ENCODE data around the gene RPS8.
A peak's percentile ranks its signal among the peaks of the same experiment; 100 is the strongest.
"Not testable (repeated sequence)": the region's sequence is repeated elsewhere in the genome, so short reads cannot be mapped to it uniquely, and the experiment has no call there.

RPS8 gene

DNA sequence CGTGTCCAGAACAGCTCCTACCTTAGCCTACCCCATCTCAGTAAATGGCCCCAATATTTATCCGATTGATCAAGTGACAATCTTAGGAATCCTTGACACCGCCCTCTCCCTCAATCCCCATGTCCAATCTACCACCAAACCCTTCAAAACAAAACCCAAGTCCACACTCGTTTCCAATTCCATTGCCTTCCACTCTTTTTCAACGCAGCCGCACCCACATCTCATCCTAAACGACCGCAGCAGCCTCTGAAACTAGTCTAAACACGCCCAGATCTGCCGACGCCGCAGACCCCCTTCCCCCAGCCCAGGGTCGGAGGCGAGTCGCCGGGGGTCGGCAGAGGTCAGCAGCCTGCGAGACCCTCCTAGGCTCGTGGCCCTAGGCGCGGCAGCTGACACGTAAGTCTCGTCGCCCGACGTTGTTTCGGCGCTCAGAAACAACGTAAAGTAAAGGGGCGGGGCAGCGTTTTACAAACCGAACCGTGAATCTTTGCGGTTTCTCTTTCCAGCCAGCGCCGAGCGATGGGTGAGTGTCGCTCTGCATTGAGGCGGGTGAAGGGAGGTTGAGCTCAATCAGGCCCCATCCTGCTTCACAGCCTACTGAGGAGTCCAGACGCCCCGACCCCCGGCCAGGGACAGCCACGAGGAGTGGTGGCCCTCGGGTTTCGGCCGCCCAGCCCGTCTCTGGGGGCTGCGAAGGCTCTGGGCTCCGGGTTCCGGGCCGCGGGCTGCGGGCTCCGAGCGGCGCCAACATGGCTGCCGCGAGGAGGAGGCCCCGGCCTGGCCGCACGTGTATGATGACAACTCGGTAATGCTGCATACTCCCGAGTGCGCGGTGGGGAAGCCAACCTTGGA lies at the start of gene RPS8:
RPS8 (plus strand) TSS at position 463 of the 852 bp plus-strand sequence; CDS start at position 520, 57 bp downstream.
- DNase-seq (ENCODE audit: low spot score): peak; percentile 80

DNA sequence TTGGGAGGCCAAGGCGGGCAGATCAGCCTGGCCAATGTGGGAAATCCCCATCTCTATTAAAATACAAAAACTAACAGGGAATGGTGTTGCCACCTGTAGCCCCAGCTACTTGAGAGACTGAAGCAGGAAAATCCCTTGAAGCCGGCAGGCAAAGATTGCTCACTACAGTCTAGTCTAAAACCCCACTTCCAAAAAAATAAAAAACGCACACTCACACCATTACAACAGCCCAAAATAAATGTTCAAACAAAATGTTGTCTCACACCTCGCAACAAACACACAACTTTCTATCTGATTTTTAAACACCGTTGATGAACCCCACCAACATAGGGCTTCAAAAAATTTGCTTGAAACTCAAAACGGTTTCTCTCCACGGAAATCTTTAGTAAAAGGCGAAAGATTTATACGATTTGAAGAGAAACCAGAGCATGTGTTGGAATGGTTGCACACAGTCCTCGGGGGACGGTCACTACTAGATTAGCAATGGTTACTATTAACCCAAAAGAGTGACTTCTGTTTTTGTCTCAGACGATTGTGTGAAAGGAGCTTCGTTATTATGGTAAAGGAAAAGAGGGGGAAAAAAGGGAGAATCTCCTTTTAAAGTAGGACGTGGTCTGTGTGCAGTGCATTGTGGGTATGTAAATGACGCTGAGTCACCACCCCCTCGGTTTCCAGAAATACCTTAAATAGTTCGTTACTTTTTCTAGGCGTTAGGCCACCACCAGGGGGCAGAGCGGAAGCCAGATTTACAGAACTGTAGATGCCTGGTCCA lies 44.4 kb upstream of the RPS8 start, which contains the start of gene RNU5D-1:
RNU5D-1 (minus strand) TSS at position 430 of the 772 bp plus-strand sequence.
- DNase-seq (ENCODE audit: low spot score): peak; percentile 92

DNA sequence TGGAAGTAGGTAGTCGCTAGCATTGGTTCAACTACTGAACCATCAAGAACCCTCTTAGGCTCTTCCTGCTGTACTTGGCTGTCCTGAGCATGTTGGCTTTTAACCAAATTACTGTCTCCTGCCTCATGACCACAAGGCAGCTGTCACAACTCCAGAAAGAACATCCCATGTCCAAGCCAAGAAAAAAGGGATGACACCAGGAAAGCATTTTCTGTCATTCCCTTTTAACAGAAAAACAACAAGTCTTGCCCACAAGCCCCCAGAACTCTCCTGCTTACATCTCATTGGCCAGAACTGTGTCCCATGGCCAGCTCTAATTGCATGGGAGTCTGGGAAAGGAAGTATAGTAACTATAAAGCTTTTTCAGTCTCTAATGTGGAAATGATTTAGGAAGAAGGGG lies 42.0 kb upstream of the RPS8 start:
- no peak for DNase-seq (ENCODE audit: low spot score)

DNA sequence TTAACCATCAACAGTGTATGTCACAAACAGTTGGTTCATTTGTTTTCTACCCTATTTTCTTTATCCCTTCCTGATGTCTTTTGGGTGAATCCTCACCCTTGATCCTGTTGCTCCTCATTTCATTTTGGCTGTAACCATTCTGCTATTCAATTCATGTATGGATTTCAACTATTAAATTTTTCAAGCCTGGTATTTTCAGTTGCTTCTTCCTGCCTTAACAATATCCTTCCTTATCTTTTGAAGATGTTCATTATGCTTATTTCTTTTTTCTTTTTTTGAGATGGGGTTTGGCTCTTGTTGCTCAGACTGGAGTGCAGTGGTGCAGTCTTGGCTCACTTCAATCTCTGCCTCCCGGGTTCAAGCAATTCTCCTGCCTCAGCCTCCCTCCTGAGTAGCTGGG lies 41.6 kb upstream of the RPS8 start:
- no peak for DNase-seq (ENCODE audit: low spot score)

DNA sequence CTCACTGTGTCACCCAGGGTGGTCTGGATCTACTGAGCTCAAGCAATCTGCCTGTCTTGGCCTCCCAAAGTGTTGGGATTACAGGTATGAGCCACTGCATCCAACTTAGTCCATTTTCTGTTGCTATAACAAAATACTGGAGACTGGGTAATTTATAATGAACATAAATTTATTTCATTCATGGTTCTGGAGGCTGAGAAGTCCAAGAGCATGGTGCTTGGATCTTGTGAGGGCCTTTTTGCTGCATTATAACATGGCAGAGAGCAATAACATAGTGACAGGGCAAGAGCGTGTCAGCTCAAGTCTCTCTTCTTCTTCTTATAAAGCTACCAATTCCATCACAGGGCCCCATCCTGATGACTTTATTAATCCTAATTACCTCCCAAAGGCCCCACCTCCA lies 39.3 kb upstream of the RPS8 start:
- DNase-seq (ENCODE audit: low spot score): no peak

DNA sequence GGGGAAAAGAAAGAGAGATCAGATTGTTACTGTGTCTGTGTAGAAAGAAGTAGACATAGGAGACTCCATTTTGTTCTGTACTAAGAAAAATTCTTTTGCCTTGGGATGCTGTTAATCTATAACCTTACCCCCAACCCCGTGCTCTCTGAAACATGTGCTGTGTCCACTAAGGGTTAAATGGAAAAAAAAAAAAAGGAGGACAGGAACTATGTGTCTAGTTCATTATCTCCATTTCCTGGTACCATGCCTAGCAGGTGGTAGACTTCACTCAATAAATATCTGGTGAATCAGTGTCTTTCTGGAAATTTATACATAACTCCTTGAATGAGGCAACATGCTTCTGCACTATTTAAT lies 36.4 kb upstream of the RPS8 start:
- not testable (repeated sequence) for DNase-seq (ENCODE audit: low spot score)

DNA sequence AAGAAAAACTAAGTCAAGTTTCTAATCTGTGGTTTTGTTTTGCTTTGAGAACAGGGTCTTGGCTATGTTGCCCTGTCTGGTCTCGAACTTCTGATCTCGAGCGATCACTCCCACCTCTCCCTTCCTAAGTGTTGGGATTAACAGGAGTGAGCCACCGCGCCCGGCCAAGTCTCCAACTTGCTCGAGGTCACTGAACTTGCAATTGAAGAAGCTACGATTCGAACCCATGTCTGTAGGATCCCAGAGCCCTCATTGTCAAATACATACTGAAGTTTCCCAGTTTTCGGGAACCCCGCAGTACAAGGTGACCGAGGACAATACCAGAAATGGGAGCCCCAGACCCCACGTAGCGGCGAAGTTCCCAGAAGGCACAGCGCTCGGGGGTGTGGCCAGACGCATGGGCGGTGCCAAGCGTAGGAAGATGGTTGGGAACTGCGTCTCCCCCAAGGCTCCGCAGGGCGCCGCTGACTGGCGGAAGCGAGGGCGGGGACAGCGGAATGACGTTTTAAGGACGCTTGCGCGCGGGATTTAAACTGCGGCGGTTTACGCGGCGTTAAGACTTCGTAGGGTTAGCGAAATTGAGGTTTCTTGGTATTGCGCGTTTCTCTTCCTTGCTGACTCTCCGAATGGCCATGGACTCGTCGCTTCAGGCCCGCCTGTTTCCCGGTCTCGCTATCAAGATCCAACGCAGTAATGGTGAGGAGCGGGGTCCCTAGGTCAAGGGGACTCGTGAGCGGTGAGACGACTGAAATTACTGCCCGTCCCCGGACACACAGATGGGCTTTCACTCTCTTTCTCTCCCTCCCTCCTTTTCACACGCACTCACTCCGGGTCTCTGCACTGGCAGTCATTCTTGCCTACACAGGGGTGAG lies 35.8 kb upstream of the RPS8 start, which contains the start of gene KIF2C:
KIF2C (plus strand) TSS at position 531 of the 872 bp plus-strand sequence; CDS start at position 627, 96 bp downstream.
- DNase-seq (ENCODE audit: low spot score): peak; percentile 98

DNA sequence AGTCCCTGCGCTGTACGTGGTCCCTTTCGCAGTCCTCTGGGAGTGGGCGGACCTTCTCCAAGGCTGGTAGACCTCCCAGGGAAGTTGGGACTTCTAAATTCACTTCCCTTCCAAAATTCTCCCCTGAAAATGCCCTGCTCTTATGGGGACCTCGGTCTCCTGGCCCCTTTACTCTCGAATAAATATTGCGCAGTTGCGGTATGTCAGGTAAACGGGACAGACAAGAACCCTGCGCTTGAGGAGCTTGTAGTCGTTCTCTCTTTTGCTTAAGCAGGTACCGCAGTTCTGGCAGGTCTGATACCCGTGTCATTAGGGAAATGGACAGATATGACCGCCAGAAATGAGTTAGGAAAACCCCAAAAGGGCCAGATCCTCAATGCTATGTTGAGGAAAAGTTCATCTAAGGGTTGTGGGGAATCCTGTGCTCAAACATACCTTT lies 35.1 kb upstream of the RPS8 start:
- peak; percentile 35 for DNase-seq (ENCODE audit: low spot score)

DNA sequence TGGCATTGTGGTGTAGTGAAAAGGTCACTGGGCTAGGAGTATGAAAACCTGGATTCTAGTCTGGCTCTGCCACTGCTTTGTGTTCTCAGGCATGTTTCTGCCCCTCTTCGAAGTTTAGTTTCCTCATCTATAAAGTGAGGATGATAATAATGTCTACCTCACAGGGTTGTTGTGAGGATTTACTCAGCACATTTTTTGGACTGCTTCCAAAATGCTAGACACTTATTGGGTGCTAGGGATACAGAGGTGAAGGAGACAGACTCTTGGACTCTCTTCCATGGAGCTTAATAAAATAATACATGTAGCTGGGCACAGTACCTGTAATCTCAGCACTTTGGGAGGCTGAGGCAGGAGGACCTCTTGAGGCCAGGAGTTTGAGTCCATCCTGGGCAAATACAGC lies 32.1 kb upstream of the RPS8 start:
- DNase-seq (ENCODE audit: low spot score): no peak

DNA sequence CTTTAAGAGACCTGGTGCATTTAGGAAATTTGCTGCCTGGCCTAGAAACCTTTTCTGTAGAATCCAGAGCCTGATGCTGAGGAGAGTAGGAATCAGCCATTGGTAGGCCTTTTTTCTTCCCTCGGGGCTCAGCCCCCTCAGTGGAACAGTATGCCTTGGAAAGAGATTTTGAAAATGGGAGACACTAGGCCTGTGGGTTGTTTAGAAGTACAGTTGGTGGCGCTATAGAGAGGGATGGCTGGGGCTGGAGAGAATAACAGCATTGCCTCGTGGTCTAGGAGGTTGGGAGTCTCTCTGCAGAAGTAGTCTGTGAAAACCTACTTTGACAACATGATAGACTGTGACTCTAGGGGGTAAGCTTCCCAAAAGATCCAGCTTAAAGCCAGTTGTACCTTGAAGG lies 27.5 kb upstream of the RPS8 start:
- DNase-seq (ENCODE audit: low spot score): no peak

DNA sequence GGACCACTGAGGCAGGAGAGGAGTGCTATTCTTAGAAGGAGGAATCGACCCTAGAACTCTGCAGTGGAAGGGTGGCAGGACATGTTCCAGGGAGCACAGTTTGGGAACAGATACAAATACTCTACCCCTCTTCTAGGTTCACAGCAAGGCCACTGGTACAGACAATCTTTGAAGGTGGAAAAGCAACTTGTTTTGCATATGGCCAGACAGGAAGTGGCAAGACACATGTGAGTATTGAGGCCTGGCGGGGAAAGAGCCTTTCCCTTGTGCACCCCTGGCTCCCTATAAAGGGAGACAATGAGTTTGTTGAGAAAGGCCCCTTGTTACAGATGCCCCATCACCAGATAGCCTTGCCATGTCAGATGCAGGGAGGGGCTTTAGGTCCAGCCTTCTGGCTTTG lies 17.9 kb upstream of the RPS8 start:
- no peak for DNase-seq (ENCODE audit: low spot score)

DNA sequence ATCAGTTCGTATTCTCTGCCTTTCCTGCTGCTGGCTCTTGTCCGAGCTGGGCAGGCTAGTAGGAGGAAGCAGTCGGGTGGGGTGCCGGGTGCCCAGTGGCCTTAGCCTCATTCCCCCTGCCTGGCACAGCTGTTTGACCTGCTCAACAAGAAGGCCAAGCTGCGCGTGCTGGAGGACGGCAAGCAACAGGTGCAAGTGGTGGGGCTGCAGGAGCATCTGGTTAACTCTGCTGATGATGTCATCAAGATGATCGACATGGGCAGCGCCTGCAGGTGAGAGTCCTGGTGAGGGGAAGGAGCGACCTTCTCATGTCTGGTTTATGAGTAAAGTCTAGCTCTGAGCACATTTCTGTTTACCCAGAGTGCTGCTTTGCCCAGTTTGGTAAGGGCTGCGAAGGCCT lies 16.3 kb upstream of the RPS8 start:
- DNase-seq (ENCODE audit: low spot score): no peak

DNA sequence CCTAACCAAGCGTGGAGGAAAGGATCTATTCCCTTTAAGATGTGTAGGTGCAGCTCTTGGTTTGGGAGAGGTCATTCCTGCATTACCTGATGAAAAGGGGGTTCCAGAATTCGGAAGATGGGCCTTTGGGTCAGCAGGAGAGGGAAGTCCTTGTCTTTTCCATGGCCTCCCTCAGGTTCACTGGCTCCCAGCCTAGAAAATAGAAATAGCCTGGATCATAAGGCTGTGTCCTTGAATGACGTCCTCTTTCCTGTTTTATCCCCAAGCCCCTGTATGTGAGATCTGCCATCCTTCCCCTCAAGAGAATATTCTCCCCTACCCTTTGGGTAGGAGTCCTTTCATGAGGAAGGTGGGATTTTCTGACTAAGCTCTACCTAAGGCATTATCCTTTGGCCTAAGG lies 14.5 kb upstream of the RPS8 start:
- no peak for DNase-seq (ENCODE audit: low spot score)

DNA sequence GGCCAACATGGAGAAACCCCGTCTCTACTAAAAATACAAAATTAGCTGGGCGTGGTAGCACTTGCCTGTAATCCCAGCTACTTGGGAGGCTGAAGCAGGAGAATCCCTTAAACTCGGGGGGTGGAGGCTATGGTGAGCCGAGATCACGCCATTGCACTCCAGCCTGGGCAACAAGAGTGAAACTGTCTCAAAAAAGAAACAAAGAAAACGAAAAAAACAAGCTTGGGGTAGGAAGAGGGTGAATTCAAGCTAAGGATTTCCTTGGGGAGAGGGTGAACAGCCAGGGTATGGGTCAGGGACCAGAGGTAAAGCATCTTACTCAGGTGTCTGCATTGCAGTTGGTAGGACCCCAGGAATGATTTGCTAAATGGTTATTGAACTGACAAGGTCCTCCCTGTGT lies 8.9 kb upstream of the RPS8 start:
- not testable (repeated sequence) for DNase-seq (ENCODE audit: low spot score)

DNA sequence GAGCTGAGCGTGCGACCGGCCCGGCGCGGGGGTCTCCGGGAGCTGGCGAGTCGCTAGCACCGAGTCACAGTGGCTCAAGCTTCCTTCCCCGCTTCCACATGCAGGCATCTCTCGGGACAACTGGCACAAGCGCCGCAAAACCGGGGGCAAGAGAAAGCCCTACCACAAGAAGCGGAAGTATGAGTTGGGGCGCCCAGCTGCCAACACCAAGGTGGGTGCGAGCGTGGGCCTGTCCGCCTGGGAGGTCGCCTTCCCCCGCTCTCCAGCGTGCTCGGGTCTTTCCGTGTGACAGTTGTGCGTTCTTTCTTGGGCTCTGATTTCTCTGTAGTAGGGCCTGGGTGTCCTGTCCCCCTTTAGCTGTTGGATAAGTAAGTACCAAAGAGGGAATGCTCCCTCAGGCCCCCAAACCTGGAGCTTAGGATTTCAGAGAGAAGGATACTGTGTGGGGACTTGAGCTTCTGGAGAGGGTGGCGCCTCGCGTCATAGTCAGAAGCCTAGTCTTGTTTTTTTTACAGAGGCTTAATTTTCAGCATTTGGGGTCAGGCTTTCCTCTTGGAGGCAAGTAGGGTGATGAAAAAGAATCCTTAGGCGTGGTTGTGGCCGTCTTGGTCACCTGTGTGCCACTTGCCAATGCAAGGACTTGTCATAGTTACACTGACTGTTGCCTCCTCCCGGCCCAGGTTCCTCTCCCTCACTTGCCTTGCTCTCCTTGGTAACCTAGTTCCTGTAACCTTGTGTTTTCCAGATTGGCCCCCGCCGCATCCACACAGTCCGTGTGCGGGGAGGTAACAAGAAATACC lies 790 bp downstream of the RPS8 start:
- no peak for DNase-seq (ENCODE audit: low spot score)

DNA sequence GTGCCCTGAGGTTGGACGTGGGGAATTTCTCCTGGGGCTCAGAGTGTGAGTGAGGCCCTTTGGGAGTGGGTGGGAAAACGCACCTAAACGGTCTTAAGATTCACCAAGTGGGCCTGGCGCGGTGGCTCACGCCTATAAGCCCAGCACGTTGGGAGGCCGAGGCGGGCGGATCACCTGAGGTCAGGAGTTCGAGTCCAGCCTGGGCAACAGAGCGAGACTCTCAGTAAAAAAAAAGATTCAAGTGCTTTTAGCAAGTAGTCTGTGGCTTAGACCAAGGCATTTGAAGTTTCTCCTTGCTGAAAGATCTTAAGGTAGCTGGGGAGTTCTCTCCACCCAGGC lies 1.4 kb downstream of the RPS8 start:
- DNase-seq (ENCODE audit: low spot score): no peak

DNA sequence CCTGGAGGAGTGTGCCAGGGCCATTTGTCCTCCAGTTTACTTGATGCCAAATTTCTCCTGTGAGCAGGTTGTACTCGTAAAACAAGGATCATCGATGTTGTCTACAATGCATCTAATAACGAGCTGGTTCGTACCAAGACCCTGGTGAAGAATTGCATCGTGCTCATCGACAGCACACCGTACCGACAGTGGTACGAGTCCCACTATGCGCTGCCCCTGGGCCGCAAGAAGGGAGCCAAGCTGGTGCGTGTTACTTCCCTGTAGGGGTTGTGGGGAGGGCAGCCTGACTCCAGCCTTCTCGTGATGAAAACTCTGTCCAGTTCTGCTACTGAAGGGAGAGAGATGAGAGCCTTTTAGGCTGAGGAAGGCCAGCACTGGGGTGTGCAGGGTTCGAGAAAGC lies 2.2 kb downstream of the RPS8 start:
- DNase-seq (ENCODE audit: low spot score): no peak

DNA sequence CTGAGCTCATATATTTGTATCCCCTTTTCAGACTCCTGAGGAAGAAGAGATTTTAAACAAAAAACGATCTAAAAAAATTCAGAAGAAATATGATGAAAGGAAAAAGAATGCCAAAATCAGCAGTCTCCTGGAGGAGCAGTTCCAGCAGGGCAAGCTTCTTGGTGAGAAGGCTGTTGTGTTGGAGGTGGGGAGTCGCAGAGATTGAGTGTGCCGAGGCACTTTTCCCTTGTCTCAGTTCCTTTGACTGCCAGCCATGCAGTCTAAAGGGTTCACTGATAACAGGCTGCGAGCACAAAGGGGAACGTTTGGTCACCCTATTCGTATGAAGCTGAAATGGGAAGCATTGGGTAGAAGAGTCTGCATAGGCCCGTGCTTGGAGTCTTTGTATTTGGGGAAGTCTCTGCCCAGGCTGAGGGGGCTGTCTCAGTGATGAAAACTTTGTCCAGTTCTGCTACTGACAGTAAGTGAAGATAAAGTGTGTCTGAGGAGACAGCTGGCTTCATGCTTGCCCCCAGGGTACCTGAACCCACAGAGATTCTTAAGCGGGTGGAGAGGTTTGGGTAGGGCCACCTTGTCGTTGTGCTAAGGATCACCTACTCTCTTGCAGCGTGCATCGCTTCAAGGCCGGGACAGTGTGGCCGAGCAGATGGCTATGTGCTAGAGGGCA lies 2.8 kb downstream of the RPS8 start:
- DNase-seq (ENCODE audit: low spot score): no peak

DNA sequence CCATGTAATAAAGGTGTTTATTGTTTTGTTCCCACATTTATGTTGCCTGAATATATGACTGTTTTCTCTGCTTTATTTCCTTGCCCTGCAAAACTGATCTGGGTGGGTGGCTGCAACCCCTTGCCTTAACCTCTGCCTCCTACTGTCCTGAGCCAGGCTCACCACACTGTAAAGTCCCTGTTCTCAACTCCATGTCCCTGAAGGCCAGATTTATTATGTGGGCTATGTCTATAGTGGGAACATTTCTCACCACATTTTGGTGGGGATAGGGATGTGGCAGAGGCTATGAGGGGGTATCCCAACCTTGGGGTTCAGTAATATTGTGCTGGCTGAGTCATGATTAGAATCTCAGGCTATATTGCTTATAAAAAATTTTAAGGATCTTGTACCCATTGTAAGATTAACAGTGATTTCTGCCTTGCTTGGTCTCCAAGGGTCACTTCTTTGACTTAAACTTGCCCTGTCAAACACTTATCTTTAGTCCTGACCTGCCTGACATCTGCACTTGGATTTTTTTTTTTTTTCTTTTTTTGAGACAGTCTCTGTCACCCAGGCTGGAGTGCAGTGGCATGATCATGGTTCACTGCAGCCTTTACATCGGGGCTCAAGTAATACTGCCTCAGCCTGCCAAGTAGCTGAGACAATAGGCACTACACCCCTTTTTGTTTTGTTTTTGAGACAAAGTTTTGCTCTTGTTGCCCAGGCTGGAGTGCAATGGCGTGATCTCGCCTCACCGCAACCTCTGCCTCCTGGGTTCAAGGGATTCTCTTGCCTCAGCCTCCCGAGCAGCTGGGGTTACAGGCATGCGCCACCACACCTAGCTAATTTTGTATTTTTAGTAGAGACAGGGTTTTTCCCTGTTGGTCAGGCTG lies 3.6 kb downstream of the RPS8 start:
- no peak for DNase-seq (ENCODE audit: low spot score)

DNA sequence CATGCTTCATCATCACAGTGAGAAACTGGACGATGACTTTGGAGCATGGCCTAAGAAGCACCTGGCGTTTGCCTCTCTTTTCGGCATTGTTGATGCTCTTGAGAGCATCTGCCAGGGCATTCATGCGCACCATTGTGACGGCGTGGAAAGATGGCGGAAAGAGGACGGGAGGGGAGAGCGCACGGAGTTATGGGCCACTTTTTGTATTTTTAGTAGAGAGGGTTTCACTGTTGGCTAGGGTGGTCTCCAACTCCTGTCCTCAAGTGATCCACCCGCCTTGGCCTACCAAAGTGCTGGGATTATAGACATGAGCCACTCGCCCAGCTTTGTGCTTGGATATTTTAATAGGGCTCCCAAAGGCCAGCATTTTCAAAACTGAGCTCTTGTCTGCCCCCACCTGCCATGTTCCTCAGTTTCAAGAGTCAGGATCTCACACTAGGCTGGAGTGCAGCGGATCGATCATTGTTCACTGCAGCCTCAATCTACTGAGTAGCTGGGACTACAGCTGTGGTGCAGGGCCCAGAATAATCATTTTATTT lies 5.3 kb downstream of the RPS8 start:
- no peak for DNase-seq (ENCODE audit: low spot score)
